GM18505 (cell line): Measurements from ENCODE around the gene STX16.

Source experiments
- ATAC-seq: cut with Tn5 transposase; IDR thresholded peaks from one replicate; pipeline ENCODE4 v1.9.1; 2021; ENCODE audit not compliant: unreplicated experiment
- POLR2A ChIP-seq: IDR thresholded peaks from 4 replicates; pipeline ENCODE4 v1.6.1; 2011; ENCODE audit warnings: borderline replicate concordance; ENCODE audit not compliant: insufficient read depth, insufficient read length; ENCODE audit errors: extremely low read depth

The STX16 gene

DNA sequence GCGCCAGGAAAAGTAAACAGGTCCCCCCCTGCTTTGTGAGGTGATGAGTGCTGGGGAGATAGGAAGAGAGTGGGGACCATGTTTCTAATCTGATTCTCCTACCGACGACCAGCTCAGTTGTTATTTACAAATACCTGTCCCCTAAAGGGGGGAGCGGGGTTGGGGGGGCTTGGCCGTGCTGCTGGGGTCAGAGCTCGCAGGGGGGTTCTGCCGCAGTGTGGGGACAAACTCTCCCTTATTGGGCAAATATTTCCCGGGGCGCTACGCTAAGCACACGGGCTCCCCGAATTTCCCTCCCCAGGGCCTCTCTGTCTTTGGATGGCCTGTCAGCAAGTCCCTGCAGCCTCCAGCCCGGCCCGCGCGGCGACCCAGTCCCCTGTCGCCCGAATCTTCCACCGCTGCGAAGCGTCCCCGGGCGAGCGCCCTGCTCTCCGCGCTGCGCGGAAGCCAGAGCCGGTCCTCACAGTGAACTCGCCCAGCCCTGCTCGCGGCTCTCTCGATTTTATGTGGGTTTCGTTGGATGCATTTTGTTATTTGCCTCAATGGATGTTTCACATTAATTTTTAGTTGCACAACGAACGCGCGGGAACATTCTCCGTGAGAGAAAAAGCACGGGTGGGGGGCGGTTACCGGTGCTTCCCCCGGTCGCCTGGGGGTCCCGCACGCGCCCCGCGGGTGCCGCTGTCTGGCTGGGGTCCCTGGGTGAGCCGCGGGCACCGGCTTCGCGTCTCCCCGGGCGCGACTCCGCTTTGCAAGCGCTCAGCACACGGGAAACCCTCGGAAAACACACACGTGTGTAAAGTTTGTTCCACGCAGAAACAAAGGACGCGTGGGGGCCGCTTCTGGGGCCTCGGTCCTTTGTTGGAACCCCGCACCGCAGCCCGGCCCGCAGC is 1.5 kb upstream of the STX16 start:
- no peak for ATAC-seq
- TF ChIP-seq POLR2A: no peak

DNA sequence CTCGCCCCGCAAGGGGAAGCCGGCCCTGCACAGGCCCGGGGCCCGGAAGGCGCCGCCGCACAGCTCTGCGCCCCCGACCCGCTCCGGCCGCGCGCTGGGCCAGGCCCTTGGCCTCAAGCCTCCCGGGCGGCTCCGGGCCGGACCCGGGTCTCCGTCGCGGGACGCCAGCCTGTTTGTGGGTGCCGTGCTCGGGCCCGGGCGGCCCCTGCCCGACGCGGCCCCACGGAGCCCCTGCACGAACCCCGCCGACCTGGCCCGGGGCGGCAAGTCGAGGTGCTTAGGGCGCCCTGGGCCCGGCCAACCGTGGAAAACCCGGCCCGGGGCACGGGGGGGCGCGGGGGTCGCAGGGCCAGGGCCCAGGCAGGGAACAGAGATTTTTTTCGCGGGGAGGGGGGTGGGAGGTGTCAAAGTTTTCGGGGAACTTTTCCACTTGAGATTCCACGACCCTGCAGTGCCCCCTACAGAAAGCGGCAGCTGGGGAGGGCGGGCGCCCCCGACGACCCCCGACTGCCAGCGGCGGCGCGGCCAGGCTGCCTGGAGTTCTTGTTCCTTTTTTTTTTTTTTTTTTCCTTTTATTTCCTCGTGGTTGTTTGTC is 805 bp upstream of the STX16 start:
- TF ChIP-seq POLR2A: no peak
- peak; percentile 11 for ATAC-seq

DNA sequence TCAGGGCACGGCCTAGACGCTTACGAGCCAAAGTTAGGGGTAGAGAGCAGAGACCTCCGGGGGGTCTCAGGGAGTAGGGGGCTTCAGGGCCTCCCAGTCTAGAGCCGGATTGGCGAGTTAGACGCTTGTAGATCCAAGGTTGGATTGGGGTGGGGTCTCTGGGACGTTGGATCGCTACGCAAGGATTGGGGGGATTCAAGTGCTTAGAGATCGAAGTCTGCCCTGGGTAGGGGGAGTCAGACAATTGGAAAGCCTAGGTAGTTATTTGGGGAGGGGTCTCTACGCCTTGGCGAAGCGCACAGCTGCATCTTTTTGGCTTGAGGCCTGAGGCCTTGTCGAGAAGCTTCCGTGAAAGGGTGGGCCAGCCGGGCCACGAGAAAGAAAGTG is 469 bp downstream of the STX16 start:
- TF ChIP-seq POLR2A: no peak
- ATAC-seq: no peak

DNA sequence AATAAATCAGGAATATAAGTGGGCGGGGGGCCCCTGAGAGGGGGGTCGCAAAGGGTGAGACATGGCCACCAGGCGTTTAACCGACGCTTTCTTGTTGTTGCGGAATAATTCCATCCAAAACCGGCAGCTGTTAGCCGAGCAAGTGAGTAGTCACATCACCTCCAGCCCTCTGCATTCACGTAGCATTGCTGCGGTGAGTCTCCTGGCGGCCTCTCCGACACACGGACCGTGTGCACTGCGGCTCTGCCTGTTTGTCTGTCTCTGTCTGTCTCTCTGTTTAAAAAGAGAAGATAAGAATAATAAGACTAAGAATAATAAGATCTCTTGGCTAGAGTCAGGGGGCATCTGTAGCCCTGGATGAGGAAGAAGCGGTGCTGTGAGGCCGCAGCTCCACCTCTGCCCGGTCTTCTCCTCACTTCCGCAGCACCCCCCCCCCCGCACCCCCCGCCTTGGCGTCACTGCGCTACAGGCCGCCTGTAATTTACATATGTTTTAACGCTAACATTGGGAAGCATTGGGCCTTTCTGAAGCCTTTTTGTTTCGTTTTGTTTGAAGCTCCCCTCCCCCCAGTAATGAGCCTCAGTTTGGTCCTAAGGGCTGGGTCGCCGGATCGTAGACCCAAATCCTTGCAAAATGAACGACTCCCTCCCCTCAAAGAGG is 993 bp downstream of the STX16 start:
- peak; percentile 70 for TF ChIP-seq POLR2A
- ATAC-seq: peak; percentile 37

DNA sequence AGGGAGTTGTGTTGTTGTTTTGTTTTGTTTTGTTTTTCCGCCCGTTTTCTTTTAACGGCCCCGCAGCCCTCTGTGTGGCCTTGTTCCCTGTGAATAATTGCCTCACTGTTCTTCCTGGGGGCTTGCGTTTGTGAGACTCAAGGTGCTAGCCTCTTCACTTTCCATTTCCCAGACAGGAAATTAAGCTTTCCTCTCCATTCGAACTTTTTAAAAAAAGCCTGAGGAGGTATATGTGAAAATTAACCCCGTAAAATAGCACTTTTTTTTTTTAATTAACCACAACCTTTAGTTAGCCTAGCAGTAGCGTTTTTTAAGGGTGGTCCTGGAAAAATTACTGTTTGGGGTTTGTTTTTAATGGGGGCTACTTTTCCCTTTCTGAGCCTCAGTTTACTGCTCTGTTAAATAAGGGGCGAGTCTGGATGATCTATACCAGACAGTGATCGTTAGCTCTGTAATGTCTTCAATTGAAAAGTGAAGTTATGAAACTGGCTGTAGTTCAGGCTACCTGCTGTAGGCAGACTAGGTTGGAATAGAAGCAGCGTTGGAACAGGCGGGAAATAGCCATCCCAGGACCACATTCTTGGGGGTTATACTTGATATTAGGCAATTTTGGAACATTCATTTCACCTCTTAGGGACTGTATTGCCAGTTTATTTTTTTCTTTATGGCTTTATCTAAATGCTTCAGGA is 1.7 kb downstream of the STX16 start:
- peak; percentile 10 for ATAC-seq
- TF ChIP-seq POLR2A: no peak

DNA sequence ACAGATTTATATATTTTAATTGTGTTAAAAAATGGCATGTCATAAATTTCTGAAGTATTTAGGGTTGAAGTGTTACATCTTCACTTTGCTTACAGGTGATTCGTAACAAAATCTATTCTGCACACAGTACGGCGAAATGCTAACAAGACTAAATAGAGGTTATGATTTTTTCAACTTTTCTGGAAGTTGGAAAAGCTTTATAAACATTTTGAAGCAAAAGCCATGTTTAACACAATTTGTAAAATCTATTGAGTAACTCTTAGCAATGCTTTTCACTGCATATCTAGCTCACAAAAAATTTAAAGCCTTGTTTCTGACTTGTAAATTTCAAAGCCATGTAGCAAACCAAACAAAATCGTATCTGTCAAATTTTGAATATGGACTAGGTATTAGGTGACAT is 3.3 kb downstream of the STX16 start:
- ATAC-seq: no peak
- no peak for TF ChIP-seq POLR2A

DNA sequence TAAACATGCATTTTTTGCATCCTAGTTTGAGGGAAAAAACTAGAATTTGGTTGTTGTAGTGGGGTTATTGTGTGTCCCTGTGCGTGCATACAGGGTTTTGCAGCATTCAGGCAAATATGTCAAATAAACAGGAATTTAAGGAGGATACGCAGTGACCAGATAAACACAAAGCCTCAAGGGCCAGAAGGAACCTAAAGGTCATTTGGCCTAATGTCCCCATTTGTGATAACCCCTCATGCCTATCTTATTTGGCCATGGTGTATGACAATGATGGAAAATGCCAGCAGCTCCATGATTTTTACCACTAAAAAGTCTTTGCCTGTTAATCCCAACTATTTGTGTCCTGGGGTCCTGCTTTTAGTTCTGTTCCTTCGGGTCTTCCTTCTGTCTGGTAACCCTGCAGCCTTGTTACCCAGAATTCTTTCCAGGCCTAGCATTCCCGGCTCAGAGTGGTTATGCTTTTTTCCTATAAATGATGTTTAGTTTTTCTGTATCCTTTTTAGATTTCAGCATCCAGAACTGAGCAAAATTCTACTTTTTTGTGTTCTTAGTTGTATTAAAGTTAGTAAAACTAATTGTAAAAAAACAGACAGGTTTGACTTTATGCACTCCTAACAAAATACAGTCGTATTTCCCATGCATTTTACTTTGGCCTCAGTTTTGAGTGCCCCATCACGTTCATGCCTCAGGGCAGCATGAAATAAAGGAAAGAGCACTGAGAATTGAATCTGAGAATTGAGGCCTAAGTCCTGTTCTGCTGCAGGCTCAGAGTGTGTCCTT is 4.4 kb downstream of the STX16 start:
- TF ChIP-seq POLR2A: no peak
- no peak for ATAC-seq

DNA sequence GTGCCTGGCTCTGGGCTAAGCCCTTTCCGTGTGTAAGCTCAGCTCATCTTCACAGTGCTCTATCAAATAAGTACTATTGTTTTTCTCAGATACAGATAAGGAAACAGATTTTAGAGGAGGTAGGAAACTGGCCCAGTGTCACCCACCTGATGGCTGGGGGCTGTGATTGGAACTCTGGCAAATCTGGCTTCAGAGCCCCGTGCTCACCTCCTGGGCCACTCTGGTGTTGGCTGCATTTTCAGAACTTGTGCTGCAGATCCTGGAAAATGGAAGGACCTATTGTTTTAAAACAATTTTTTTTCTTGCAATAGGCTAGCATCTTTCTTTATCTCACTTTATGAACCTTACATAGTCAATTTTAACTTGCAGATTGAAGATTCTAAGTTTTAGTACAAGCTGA is 5.7 kb downstream of the STX16 start:
- ATAC-seq: no peak
- TF ChIP-seq POLR2A: no peak

DNA sequence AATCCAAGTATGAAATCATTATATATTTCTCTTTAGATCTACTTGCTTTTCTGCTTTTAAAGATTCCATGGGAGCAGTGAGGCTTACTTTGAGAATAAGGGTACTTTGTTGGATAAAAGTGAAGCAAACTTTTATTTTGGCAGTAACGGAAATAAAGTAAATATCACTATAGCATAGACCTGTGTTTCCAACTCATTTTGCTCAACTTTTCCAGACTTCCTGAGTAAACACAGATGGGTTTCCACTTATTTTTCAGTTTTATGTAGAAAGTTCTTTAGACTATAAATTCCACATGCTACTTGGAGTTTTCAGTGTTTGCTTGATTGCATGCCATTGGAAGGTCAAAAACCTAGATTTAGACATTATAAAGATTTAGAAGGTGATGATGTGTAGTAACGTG is 6.2 kb downstream of the STX16 start:
- no peak for ATAC-seq
- no peak for TF ChIP-seq POLR2A

DNA sequence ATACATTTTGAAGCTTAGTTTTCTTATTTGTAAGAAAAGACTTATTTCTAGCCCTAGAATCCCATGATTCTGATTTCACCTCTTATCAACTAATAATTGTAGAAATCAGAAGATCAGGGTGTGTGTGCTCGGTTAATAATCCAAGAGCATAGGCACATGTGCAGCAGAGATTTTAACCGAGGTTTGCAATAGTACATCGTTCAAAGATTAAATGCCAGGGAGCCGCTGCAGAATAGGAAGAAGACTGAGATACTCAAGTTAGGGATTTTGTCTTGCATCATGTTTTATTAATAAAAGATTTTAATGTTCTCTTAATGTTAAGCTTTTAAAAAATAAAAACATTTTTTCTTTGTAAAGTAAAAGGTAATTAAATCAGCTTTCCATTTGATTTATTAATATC is 6.9 kb downstream of the STX16 start:
- TF ChIP-seq POLR2A: no peak
- no peak for ATAC-seq

DNA sequence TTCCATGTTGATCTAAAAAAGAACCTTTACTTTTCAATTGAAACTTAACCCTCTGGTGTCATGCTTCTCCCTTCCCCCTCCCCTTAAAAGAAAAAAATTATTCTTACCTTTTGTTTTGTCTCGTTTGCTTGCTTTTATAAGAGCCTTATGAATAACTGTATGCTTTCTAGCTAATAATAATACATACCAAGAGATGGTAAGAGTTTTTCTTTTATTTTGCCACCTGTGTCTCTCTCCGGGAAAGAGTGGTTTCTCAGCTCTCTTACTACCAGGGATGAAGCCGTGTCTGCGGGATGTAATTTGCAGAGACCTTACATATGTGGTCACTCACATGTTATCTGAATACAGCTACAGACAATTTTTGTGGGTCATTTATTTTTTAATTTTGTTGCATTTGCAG is 7.7 kb downstream of the STX16 start:
- ATAC-seq: no peak
- TF ChIP-seq POLR2A: no peak

DNA sequence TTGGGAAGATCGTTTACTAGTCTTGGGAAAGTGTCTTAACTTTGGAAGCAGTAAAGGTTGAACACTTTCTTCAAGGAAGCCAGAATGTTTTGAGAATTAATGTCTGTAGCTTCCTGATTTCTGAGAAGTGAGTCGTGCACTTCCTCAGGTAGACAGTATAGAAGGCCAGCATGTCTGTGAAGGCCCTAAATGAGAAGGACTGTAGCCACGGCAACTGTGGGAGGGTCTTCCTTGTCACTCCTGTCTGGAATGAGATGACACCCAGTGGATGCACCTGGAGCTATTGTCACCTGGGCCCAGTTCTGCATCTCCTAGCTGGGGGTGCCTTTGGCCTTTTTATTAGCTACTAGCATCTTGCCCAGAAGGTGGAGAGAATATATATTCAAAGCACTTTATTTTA is 8.8 kb downstream of the STX16 start:
- TF ChIP-seq POLR2A: no peak
- ATAC-seq: no peak
